HL-60 (cell line): ENCODE measurements around the gene ANKFY1.

Experiments used
- DNase-seq, 2 experiments: peaks; one replicate each; pipeline ENCODE4 v3.0.0-alpha.2; 2010 to 2020; ENCODE audit warnings: low read depth in 1 of 2, low spot score in 1 of 2
- H3K27ac ChIP-seq: fragments of 250-450 bp; sonication (Bioruptor Pico); replicated peaks from 2 replicates; pipeline ENCODE4 v1.5.1; 2020; ENCODE audit warnings: mild to moderate bottlenecking, moderate library complexity
- H3K27me3 ChIP-seq: fragments of 250-450 bp; sonication (Bioruptor Pico); 2 replicates; pipeline ENCODE4 v1.5.1; 2021; ENCODE audit warnings: mild to moderate bottlenecking, moderate library complexity; ENCODE audit not compliant: insufficient read depth, poor library complexity, severe bottlenecking
- H3K4me3 ChIP-seq: replicated peaks from 2 replicates; pipeline ENCODE4 v1.5.1; 2011; ENCODE audit warnings: mild to moderate bottlenecking, control low read depth, low read length; ENCODE audit not compliant: insufficient read depth
- CTCF ChIP-seq: IDR thresholded peaks from one replicate; pipeline ENCODE4 v1.5.1; 2011; ENCODE audit warnings: low read length, control low read depth, inconsistent platforms; ENCODE audit not compliant: insufficient read depth
- GABPA ChIP-seq: IDR thresholded peaks from 2 replicates; pipeline ENCODE4 v1.6.1; 2012; ENCODE audit warnings: low read depth
- POLR2AphosphoS5 ChIP-seq: IDR thresholded peaks from 2 replicates; pipeline ENCODE4 v1.6.1; 2012; ENCODE audit warnings: low read depth
- REST ChIP-seq: IDR thresholded peaks from 2 replicates; pipeline ENCODE4 v1.6.1; 2012; ENCODE audit warnings: low read depth; ENCODE audit not compliant: insufficient replicate concordance
- SPI1 ChIP-seq: IDR thresholded peaks from 2 replicates; pipeline ENCODE4 v1.6.1; 2012; ENCODE audit warnings: low read depth, mild to moderate bottlenecking, borderline replicate concordance

The ANKFY1 gene

GRCh38 chr17:4232168-4232813, 31.5 kb downstream of the ANKFY1 start:
- no peak overlapping the region for H3K27ac ChIP-seq
- DNase-seq = no peak

GRCh38 chr17:4229627-4230541, 33.9 kb downstream of the ANKFY1 start:
- Histone ChIP-seq H3K27ac (no peak overlapping the region), H3K4me3 (no peak overlapping the region), H3K27me3 (no peaks in the 10 kb centered on the region)
- no peak for DNase-seq
- TF ChIP-seq SPI1 (no peak), CTCF (no peak), POLR2AphosphoS5 (no peak), GABPA (no peak), REST (no peak)

More at GRCh38 chr17:4232168-4232813, 31.5 kb downstream of the ANKFY1 start:
- Histone ChIP-seq H3K4me3 (no peak overlapping the region), H3K27me3 (no peaks in the 10 kb centered on the region)
- no peak for TF ChIP-seq REST
- no peak for TF ChIP-seq GABPA

- Histone ChIP-seq H3K27me3 (no peaks in the 10 kb centered on the region), H3K27ac (no peak overlapping the region), H3K4me3 (no peak overlapping the region)
- TF ChIP-seq CTCF (no peak), GABPA (no peak), SPI1 (no peak), REST (no peak), POLR2AphosphoS5 (no peak)
- DNase-seq = no peak
These were observed 41.7 kb downstream of the ANKFY1 start for GRCh38 chr17:4221899-4222659.
